Measurements from ENCODE around the gene ABCE1. TPM values are rescaled to one million over a fixed set of nuclear protein-coding genes. Genes with fewer than 3 reads are reported as not detected.
"Not testable (repeated sequence)": the region's sequence is repeated elsewhere in the genome, so short reads cannot be mapped to it uniquely, and the experiment has no call there.

The ABCE1 gene
- total RNA-seq, 1 experiment from 2014 or later = 182 TPM

DNA sequence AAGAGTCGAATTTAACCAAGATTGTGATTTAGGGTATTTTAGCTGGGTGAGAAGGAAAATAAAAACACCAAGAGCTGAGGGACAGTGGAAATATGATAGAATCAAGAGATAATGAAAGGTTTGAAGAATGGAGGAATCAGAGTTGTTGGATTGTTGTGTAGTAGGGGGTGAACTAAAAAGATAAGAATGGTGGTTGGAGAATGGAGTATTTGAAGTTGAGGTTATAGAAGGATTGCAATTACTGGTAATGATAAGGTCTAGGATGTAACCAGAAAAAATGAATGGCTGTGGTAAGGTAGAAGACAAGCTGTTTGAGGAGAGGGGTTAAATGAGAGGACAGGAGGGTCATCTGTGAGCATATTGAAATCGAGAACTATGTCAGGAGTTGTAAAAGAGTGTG, 4.5 kb downstream of the ABCE1 start:
- no peak for DNase-seq (ENCODE audit: low read depth)

DNA sequence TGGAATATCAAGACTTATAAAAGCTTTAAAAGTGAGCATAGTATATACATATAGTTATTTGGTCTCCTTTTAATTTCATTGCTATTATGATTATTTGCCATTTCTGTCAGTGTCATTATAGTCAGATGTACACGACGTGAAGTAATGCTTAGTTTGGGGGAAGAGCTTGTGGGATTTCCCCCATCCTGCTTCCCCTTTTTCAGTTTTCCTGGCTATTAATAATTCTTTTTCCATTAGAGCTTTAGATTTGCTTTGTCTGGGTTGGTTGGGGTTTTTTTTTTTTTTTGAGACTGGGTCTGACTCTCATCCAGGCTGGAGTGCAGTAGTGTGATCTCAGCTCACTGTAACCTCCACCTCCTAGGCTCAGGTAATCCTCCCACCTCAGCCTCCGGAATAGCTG, 5.4 kb downstream of the ABCE1 start:
- DNase-seq (ENCODE audit: low read depth) = no peak

DNA sequence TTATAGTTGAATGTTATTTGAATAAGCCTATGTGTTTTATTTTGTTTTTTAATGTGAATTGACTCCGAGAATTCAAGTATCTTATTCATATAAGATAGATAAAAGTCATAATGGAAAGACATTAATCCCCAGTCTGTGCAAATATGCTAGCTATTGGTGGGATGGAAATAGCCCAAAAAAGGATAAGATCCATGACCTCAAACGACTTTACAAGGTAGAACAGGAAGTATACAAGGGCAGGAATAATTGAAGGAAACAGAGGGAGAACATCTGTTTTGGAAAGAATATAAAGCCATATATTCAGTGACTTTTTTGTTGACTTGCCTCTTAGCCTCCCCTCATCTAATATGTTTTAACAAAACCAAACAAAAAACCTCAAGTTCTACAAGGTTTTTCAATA, 9.0 kb downstream of the ABCE1 start:
- DNase-seq (ENCODE audit: low read depth) = no peak

DNA sequence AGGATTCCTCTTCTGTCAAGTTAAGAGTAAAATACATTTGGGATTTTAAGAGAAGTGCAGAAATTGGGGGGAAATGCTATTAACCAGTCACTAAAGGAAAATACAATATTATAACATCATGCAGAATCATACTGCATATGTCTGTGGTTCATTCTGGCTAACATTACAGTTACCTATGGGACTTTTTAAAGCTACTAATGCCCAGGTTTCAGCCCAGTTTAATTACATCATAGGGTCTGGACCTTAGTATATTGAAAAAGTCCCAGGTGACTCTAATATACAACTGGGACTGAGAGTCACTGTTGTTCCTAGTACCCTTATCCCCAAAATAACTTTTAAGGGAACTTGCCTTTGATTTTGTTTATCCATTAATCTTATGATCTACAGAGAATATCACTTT, 10.0 kb downstream of the ABCE1 start:
- DNase-seq (ENCODE audit: low read depth) = no peak

DNA sequence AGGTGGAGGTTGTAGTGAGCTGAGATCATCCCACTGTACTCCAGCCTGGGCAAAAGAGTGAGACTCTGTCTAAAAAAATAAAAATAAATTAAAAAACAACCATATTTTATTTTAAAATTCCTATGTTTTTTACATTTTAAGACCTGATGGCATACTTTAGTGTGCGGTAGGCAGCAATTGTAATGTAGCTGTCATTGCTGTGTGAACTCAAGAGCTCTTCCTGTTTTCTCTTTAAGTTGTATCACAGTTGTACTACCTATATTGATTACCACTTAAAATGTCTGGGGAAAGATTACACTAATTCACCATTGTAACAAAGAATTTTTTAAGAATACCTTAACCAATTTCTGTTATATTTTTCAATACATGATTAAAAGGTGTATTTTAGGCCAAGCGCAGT, 27.3 kb downstream of the ABCE1 start:
- DNase-seq (ENCODE audit: low read depth) = no peak

DNA sequence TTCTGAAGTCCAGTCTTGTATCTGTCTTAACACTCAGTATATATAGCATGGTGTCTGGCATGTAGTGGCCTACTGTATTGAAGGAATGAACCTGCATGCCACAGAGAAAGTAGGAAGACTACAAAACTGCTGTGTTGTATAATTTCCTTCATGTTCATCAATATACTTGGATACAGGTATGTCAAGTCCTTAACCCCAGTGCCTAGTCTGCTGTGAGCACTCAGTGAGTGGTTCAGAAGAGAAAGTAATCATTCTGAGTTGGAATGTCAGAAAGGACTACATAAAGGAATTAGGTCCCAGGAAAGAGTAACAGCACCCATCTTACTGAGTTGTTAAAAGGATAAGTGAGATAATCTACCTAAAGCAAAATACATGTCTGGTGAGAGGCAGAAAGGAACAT, 32.0 kb downstream of the ABCE1 start:
- DNase-seq (ENCODE audit: low read depth) = no peak

DNA sequence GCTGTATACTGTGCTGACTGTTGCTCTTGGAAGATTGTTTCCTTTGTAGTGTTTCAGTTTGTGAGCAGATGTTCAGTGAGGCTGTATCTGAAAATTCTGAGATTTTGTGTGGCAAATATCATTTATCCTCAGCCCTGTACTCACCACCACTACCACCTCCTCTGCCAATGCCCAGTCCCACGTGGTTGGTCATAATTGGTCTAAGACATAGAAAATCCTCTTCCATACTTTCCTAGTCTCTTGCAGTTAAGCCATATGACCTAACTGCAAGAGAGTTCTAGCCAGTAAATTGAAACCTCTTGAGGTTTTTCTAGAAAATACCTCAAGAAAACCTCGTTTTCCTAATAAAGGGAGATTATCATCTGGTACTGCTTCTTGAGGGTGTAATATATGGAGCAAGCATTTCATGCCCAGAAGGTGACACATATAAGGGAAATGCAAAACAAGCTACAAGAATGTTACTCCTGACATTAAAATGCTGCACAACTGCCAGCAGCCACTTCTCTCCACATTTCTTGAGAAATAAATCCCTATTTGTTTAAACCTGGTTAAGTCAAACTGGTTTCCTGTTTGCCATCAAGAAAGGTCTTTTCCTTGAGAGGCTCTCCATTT, 32.8 kb downstream of the ABCE1 start:
- DNase-seq (ENCODE audit: low read depth) = peak; percentile 39

DNA sequence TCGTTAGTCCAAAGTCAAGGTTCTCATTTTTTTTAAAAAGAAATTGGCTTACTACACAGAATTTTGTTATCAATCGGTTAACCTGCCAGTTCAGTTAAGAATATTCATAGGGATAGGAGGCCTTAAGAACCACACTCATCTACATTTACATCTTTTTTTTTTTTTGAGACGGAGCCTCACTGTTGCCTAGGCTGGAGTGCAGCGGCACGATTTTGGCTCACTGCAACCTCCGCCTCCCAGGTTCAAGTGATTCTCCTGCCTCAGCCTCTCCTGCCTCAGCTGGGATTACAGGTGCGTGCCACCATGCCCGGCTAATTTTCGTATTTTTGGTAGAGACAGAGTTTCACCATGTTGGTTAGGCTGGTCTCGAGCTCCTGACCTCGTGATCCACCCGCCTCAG, 33.7 kb downstream of the ABCE1 start:
- no peak for DNase-seq (ENCODE audit: low read depth)

DNA sequence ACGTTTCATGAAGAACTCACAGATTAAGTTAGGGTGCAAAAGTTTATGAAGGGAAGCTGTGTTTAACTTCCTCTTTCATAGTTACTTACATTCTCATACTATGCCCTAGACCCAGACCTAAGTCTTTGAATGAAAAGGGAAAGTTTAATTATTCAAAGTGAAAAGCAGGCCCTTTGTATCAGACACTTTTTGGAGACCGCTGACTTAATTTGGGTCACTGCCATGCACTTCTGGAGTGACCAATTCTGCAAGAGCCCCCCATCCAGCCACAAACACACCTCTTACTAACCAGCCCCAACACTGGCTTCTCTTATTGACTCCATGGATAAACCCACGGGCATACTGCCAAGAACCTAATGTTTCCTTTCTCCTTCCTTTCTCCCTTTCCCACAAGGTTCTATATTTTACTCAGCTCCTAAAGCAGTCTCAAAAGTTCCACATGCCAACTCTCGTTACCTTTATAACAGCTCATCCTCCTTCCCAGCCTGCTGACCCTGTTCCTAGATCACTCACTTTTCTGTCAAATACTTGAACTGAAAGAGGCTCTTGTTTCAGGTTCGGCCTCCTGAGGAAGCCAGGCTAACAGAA, 34.5 kb downstream of the ABCE1 start:
- DNase-seq (ENCODE audit: low read depth) = peak; percentile 28

DNA sequence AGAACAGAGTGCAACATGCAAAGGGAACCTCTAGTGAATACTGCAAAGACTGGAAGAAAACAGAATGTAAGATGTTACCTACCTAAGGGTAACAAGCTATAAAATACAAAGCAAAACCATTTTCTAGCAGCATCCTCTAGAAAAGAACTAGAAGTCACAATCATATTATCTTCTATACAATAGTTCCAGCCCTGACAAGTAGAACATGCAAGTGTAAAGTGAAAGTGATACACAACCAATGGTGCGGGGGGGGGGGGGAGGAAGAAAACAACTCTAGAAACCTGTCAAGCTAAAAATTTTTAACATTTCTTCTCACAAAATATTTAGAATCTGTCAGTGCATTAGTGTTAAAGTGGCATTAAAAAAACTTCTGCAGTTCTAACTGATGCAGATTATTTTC, 38.1 kb downstream of the ABCE1 start:
- not testable (repeated sequence) for DNase-seq (ENCODE audit: low read depth)

DNA sequence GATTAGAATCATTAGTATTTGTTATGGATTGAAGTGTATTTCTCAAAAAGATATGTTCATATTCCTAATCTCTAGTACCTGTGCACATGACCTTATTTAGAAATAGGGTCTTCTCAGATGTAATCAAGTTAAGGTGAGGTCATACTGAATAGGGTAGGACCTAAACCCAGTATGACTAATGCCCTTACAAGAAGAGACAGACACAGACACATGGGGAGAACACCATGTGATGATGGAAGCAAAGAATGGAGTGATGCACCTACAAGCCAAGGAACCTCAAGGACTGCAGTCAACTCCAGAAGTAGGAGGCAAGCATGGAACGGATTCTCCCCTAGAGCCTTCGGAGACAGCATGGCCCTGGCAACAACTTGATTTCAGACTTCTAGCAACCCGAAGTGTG, 50.9 kb downstream of the ABCE1 start:
- no peak for DNase-seq (ENCODE audit: low read depth)

DNA sequence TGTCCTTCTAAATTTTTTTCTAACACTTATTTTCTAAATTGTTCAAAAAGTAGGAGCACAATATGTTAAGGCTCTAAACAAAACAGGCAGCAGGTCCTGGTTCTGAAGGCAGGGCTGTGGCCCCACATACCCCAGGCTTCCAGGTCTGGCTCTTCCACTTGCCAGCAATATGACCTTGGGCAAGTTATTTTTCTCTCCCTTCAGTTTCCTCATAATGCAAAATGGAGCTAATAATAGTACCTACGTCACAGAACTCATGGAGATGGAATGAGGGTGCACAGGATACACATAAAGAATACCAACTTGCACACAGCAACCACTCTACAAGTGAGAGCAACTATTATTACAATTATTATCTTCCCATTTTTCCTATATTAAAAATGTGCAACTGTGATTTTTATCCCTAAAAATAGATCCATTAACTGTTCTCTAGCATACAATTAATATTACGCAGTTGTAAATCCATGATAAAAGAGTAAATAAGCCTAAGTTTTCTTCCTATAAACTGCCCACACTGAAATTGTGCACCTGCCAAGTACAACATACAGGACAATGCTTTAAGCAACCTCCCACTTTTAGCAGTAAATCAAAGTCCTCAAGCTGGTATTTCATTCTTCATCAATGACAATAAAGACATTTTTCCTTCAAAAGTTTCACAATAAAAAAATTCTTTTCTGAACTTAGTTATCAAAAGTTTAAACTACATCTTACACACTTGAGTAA, 55.2 kb downstream of the ABCE1 start:
- DNase-seq (ENCODE audit: low read depth) = no peak

DNA sequence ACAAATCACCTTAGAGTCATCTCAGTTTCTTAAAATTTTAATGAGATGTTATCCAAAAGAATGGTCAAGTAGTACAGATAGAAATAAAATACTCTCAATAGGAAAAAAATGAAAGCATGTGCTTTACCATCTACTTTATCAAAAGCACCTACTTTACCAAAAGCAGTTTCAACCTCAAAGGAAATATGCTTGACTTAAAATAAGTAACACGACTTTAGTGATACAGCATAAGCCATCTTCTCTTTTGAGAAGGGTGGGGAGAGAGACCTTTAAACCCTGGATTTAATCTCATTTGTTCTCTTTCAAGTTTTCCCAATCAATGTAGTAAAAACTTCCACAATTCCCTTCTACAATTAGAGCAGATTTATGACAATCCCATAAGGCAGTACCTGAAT, 55.8 kb downstream of the ABCE1 start:
- no peak for DNase-seq (ENCODE audit: low read depth)

DNA sequence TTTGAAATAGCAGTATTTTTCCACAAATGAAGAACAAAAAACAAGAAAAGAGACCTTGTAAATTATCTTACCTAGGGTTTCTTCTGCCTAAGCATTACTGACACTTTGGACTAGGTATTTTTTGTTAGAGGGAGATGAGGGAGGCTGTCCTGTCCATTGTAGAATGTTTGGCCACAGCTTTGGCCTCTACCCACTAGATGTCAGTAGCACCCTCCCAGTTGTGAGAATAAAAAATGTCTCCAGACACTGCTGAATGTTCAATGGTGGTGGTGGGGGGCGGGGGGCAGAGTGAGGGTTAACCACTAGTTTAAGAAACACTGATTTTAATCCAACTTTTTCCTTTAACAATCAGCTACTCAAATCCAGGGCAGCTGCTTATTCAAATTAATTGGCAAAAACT, 56.5 kb downstream of the ABCE1 start:
- DNase-seq (ENCODE audit: low read depth) = peak; percentile 32

DNA sequence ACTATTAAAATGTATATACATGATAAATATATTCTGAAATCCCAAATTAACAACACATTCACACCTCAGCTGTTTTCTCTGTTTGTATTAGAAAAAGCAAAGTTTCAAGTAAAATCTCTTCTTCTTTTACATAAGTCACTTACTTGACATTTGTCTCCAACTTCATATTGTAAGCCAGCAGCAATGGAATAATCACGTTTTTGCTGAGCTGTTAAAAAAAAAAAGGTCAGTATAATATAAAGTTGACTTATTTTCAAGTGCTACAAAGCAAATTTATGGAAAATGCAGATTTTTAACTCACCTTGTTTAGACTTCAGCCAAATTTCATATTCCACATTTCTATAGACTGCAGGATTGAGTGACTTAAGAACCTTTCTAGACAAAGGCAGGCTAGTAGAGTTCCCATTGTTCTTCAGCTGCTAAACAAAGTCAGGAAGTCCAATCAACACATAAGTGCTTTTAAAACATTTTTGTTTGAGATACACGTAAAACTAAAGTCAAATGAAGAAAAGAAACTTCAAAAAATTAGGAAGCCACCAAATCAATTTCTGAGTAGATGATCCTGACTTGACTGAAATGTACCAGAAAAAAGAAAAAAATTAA, 57.3 kb downstream of the ABCE1 start:
- no peak for DNase-seq (ENCODE audit: low read depth)

DNA sequence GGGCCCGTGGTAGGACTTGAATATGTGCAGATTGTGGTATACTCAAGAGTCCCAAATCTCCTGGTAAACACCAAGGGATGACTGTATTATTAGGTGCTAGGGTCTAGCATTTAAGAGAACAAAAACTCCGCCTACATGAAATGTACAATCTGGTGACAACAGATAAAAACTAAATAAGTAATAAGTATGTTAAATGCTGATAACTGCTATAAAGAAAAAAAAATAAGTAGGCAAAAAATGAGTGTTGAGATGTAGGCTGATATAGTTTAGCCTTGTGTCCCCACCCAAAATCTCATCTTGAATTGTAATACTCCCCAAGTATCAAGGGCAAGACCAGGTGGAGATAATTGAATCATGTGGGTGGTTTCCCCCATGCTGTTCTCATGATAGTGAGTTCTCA, 58.9 kb downstream of the ABCE1 start:
- DNase-seq (ENCODE audit: low read depth) = no peak

DNA sequence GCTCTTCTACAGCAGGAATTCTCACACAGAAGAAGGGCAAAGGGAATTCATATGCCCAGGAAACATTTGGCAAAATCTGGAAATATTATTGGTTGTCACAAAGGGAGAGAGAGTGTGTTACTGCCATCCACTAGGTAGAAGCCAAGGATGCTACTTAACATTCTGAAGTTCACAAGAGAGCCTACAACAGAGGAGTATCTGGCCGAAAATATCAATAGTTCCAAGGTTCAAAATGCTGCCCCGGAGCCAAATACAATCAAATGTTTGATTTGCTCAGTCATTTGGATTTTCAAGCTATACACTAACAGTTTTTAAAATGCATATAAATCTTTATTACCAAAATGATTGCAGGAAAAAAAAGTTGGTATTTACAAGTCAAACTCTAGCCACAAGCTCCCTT, 63.4 kb downstream of the ABCE1 start:
- DNase-seq (ENCODE audit: low read depth) = no peak

DNA sequence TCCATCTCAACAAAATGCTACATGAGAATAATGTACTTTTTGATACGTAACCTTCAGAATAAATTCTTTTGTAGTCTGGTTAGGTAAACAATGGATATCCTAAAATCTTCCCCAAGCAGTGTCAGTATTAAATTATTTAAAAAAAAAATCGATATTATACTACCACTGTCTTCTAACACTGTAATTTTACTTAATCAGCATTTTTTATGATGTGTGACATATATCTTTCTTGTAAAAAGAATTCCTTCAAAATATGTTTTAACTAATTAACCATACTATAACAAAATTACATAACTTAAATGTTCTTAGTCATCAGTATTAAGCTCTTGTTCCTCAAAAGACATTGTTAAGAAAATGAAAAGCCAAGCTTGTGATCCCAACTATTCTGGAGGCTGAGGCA, 69.8 kb downstream of the ABCE1 start:
- no peak for DNase-seq (ENCODE audit: low read depth)

DNA sequence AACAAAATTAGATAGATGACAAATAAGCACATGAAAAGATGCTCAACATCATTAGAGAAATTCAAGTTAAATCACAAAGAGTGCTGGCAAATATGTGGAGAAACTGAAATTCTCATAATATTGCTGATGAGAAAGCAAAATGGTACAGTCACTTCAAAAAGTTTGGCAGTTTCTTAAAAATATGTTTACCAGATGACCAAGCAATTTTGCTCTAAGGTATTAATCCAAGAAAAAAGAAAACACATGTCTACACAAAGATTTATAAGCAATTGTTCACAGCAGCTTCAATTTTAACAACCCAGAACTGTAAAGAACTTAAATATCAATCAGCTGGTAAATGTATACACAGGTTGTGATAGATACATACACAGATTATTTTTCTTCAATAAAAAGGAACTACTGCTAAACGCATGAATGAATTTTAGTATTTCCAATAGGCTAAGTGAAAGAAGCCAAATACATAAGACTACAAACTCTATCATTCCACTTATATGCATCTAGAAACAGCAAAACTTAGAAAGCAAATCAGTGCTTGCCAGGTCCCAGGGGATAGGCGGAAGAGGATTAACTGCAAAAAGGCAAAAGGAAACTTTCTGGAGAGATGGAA, 70.6 kb downstream of the ABCE1 start:
- no peak for DNase-seq (ENCODE audit: low read depth)

DNA sequence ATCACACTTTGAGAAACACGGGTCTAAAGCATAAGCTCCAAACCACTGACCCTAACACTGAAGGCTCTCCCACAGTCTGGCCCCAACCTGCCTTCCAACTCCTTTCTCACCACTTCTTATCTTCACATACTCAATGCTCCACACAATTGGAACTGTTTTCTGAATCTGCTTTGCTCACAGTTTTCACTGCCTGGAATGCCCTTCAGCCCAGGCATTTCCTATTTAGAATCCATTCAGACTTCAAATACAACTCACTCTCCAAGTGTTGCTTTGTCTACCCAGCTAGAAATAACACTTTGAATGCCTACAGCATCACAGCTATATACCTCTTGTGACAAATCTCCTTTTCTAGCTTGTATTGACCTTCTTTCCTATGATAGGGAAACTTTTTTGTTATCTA, 72.1 kb downstream of the ABCE1 start:
- DNase-seq (ENCODE audit: low read depth) = no peak

DNA sequence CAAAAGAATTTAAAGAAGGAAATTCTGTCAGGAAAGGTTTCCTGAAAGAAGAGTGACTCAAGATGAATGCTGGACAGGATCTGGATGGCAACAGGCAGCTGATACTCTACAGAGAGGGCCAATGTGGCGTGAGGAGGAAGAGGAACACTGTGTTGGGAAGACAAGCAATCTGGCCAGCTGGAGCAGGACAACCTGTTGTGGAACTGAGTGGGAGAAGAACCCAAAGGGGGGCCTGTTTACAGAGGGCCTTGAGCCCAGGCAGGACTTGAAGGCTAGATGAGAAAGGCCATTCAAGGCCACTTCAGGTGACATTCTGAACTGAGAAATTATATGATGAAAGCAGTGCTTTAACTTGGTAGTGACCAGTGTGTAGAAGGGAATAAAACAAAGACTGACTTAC, 73.8 kb downstream of the ABCE1 start:
- DNase-seq (ENCODE audit: low read depth) = no peak
